ENCODE measurements around the gene COL4A2. TPM values are rescaled to one million over a fixed set of nuclear protein-coding genes. Genes with fewer than 3 reads are reported as not detected.

The COL4A2 gene
- total RNA-seq, 1 experiment from 2014 or later, result 66.0 TPM

DNA sequence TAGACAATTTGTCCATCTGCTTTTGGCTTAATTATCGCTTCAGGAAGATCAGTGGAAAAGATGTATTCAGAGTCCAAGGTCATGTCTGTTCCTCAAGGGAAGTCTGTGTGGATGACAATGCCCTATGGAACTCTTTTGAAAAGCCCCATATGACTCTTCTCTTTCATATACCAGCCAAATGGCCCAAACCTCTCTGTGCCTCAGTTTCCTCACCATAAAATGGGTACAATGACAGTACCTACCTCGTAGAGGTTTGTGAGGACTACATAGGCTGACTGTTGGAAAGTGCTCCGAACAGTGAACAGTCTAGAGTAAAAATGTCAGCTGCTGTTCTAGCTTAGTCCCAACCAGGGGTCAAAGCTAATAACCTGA is 104.6 kb downstream of the COL4A2 start:
- Mint-ChIP-seq H3K4me1 (ENCODE audit: insufficient read depth, unreplicated experiment) (peaks cover 40% of the 10 kb centered on the region), H3K36me3 (ENCODE audit: insufficient read depth, unreplicated experiment) (no peaks in the 10 kb centered on the region)

DNA sequence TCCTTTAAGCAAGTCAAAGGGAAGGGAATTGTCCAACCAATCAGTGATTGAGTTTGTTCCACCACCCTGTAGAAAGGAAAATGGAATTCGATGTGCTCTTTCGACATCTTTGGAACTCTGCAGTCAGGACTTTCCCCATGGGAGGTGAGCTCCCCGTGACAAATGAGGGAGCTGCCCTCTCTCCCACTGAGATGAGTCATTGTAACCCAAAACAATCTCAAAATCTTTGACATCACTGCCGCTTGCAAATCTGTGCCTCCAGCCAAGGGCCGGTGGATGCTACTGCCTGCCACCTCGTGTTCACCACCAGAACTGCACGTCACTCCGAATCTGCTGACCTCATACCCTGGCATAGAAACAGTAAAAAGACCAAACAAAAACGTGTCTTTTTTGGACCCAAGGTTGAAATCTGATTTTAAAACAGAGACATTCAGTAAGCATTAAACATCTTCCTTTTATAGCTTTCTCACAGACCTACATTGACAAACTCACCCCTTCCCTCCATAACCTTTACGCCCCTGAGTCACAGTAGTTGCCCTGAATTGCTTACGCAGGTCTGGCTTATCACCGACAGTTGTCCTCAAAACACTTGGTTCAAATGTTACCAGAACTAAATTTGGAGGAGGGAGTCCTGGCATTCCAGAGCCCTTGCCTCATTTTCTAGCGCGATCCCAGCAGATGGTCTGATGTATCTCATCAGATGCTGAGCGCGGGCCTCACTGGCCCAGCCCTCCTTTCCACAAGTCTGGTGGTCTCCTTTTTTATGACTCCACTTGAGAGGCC is 105.2 kb downstream of the COL4A2 start:
- H3K4me1 Mint-ChIP-seq (ENCODE audit: insufficient read depth, unreplicated experiment), result peaks cover 40% of the 10 kb centered on the region

More for the DNA sequence above, 104.6 kb downstream of the COL4A2 start:
- peak overlapping the region; percentile 76 for H3K27ac Mint-ChIP-seq (ENCODE audit: low read depth, unreplicated experiment)
- CTCF ChIA-PET, result interaction anchor here (0.5 to 3.9 kb wide), 34 partner anchors 9 to 1550 kb away, joined by 3 to 32 read pairs (median 4); no protein-coding TSS in a partner anchor
- intact Hi-C loops (cut with micrococcal nuclease), result loop anchor here (1.0 kb wide), 9 partner anchors 14 to 189 kb away; partner anchors contain the start of genes COL4A1 and COL4A2
- no peak for DNase-seq (ENCODE audit: unreplicated experiment)
- no TSS peak for BruUV-seq (replicated peaks)
- POLR2A ChIA-PET, result interaction anchor here (0.5 to 1.6 kb wide), 12 partner anchors 12 to 190 kb away, joined by 3 to 9 read pairs (median 4); partner anchors contain the start of genes COL4A1 and COL4A2
- H3K27me3 Mint-ChIP-seq (ENCODE audit: insufficient read depth, unreplicated experiment), result no peaks in the 10 kb centered on the region
- H3K9me3 Mint-ChIP-seq (ENCODE audit: unreplicated experiment), result no peaks in the 10 kb centered on the region
- TF ChIP-seq, protein P1, sequence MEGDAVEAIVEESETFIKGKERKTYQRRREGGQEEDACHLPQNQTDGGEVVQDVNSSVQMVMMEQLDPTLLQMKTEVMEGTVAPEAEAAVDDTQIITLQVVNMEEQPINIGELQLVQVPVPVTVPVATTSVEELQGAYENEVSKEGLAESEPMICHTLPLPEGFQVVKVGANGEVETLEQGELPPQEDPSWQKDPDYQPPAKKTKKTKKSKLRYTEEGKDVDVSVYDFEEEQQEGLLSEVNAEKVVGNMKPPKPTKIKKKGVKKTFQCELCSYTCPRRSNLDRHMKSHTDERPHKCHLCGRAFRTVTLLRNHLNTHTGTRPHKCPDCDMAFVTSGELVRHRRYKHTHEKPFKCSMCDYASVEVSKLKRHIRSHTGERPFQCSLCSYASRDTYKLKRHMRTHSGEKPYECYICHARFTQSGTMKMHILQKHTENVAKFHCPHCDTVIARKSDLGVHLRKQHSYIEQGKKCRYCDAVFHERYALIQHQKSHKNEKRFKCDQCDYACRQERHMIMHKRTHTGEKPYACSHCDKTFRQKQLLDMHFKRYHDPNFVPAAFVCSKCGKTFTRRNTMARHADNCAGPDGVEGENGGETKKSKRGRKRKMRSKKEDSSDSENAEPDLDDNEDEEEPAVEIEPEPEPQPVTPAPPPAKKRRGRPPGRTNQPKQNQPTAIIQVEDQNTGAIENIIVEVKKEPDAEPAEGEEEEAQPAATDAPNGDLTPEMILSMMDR (IDR thresholded peaks at IDR 0.05; ENCODE audit: unreplicated experiment), result no peak
- H3K4me3 Mint-ChIP-seq (ENCODE audit: unreplicated experiment), result no peak overlapping the region

DNA sequence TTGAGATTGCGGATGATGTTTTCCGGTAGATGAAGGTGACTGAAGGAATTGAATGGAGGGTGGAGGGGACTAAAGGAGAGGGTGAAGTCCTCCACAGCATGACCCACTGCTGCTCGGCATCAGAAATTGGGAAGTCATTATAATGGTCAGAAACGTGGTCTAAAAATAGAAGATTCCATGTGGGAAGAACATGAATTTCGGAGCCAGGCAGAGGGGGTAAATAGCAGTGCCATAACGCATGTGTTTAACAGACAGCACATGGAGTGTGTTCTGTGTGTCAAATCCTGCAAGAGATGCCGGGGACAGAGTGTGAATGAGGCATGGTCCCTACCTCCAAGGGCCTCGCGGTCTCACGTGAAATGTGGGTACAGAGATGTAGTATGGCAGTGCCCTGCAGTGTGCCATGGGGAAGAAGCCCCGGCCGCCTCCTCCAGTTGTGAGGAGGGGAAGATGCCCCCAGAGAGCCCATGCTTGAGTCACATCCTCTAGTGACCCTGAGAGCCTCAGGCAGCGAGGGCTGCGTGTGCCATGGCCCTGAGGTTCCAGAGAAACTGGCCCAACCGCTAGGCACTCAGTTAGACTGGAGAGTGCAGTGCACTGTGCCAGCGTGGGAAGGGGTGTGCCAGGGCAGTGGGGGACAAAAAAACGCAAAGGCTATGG is 106.1 kb downstream of the COL4A2 start:
- intact Hi-C loops (cut with micrococcal nuclease), result no loop called here
- no peaks in the 10 kb centered on the region for H3K9me3 Mint-ChIP-seq (ENCODE audit: unreplicated experiment)
- POLR2A ChIA-PET, result interaction anchor here (0.6 to 1.5 kb wide), 7 partner anchors 15 to 202 kb away, joined by 3 to 8 read pairs (median 6); partner anchors contain the start of genes COL4A1, COL4A2 and NAXD
- no TSS peak for BruUV-seq (replicated peaks)
- no peak for DNase-seq (ENCODE audit: unreplicated experiment)
- peak overlapping the region; percentile 76 for H3K27ac Mint-ChIP-seq (ENCODE audit: low read depth, unreplicated experiment)
- CTCF ChIA-PET, result interaction anchor here (0.6 to 3.9 kb wide), 11 partner anchors 9 to 196 kb away, joined by 3 to 32 read pairs (median 4); no protein-coding TSS in a partner anchor
- peaks cover 32% of the 10 kb centered on the region for H3K4me1 Mint-ChIP-seq (ENCODE audit: insufficient read depth, unreplicated experiment)
- TF ChIP-seq, protein P1 (IDR thresholded peaks at IDR 0.05; ENCODE audit: unreplicated experiment), result no peak
- H3K4me3 Mint-ChIP-seq (ENCODE audit: unreplicated experiment), result no peak overlapping the region
- no peaks in the 10 kb centered on the region for H3K36me3 Mint-ChIP-seq (ENCODE audit: insufficient read depth, unreplicated experiment)
- H3K27me3 Mint-ChIP-seq (ENCODE audit: insufficient read depth, unreplicated experiment), result no peaks in the 10 kb centered on the region

More for the DNA sequence above, 105.2 kb downstream of the COL4A2 start:
- BruUV-seq (replicated peaks), result no TSS peak
- no peaks in the 10 kb centered on the region for H3K36me3 Mint-ChIP-seq (ENCODE audit: insufficient read depth, unreplicated experiment)
- TF ChIP-seq, protein P1 (IDR thresholded peaks at IDR 0.05; ENCODE audit: unreplicated experiment), result peak; percentile 90
- H3K27ac Mint-ChIP-seq (ENCODE audit: low read depth, unreplicated experiment), result peak overlapping the region; percentile 76
- CTCF ChIA-PET, result interaction anchor here (0.5 to 3.9 kb wide), 35 partner anchors 8 to 1551 kb away, joined by 3 to 32 read pairs (median 4); no protein-coding TSS in a partner anchor
- intact Hi-C loops (cut with micrococcal nuclease), result loop anchor here (1.0 kb wide), 9 partner anchors 15 to 190 kb away; partner anchors contain the start of genes COL4A1 and COL4A2
- H3K27me3 Mint-ChIP-seq (ENCODE audit: insufficient read depth, unreplicated experiment), result no peaks in the 10 kb centered on the region
- POLR2A ChIA-PET, result interaction anchor here (0.6 to 1.6 kb wide), 13 partner anchors 13 to 203 kb away, joined by 3 to 9 read pairs (median 5); partner anchors contain the start of genes COL4A1, COL4A2 and NAXD
- no peak overlapping the region for H3K4me3 Mint-ChIP-seq (ENCODE audit: unreplicated experiment)
- DNase-seq (ENCODE audit: unreplicated experiment), result peak; percentile 99
- no peaks in the 10 kb centered on the region for H3K9me3 Mint-ChIP-seq (ENCODE audit: unreplicated experiment)

DNA sequence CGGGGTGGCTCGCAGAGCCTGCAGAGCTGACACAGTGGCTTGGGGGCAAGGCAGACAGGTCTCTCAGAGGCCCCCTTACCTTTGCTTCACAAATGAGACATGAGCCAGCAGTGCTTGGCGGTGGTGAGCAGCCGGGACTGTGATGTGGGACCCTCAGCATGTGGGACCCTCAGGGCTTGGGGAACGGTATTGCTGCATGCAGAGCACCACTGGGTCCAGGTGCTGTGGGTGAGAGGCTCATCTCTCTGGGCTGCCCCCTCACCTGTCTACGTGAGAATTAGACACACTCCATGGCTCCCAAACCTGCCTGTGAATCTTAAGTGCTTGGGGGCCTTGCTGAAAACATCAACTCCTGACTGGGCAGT is 106.6 kb downstream of the COL4A2 start:
- Mint-ChIP-seq H3K27ac (ENCODE audit: low read depth, unreplicated experiment) (no peak overlapping the region), H3K4me1 (ENCODE audit: insufficient read depth, unreplicated experiment) (peaks cover 32% of the 10 kb centered on the region), H3K36me3 (ENCODE audit: insufficient read depth, unreplicated experiment) (no peaks in the 10 kb centered on the region), H3K27me3 (ENCODE audit: insufficient read depth, unreplicated experiment) (no peaks in the 10 kb centered on the region), H3K4me3 (ENCODE audit: unreplicated experiment) (no peak overlapping the region), H3K9me3 (ENCODE audit: unreplicated experiment) (no peaks in the 10 kb centered on the region)
- no peak for DNase-seq (ENCODE audit: unreplicated experiment)
- intact Hi-C loops (cut with micrococcal nuclease), result no loop called here
- TF ChIP-seq, protein P1 (IDR thresholded peaks at IDR 0.05; ENCODE audit: unreplicated experiment), result no peak
- BruUV-seq (replicated peaks), result no TSS peak
- ChIA-PET POLR2A (no interaction called here), CTCF (interaction anchor here (1.0 kb wide), 1 partner anchor 192 kb away, joined by 3 read pairs; no protein-coding TSS in a partner anchor)
